Right atrium auricular region (tissue), 2 donors: ENCODE measurements around the gene HOATZ. TPM values are rescaled to one million over a fixed set of nuclear protein-coding genes. Genes with fewer than 3 reads are reported as not detected.

Experiments
- DNase-seq: peaks from one replicate; pipeline ENCODE4 v3.0.0-alpha.2; 2019; ENCODE audit warnings: low spot score
- H3K27ac ChIP-seq, 2 donors: fragments of 200-600 bp; sonication (generic); 1 replicate in 1 of 2; 2 replicates in 1 of 2; pipeline ENCODE4 v1.5.1; 2016 to 2019
- H3K27me3 ChIP-seq, 2 donors: fragments of 200-600 bp; sonication (generic); one replicate each; pipeline versions ENCODE4 v1.5.1 to v1.6.0; 2017 to 2019
- H3K36me3 ChIP-seq: fragments of 200-600 bp; sonication (generic); one replicate; pipeline ENCODE4 v1.5.1; 2016
- H3K4me1 ChIP-seq, 2 donors: fragments of 200-600 bp; sonication (generic); one replicate each; pipeline versions ENCODE4 v1.5.1 to v1.6.0; 2017 to 2019
- H3K4me3 ChIP-seq, 2 donors: fragments of 200-600 bp; sonication (generic); 1 replicate in 1 of 2; 2 replicates in 1 of 2; pipeline ENCODE4 v1.5.1; 2017 to 2019; ENCODE audit warnings: mild to moderate bottlenecking in 1 of 2, moderate library complexity in 1 of 2
- H3K9me3 ChIP-seq, 2 donors: fragments of 200-600 bp; sonication (generic); one replicate each; pipeline ENCODE4 v1.5.1; 2019
- CTCF ChIP-seq, 2 donors: fragments of 200-600 bp; sonication (generic); IDR thresholded peaks; one replicate each; pipeline ENCODE4 v1.5.1; 2019; ENCODE audit warnings: antibody characterized with exemption in 2 of 2
- total RNA-seq, 2 donors: library from RNA; depleted of rRNA; stranded (reverse); fragments of >200 nt; gene quantifications; one replicate each; pipeline ENCODE4 v1.1.0, GENCODE V29; 2016

HOATZ gene
- total RNA-seq, 2 donors from 2014 or later: not detected

- peak; percentile 87 for DNase-seq
- Histone ChIP-seq H3K9me3 (no peaks in the 10 kb centered on the region), H3K36me3 (no peaks in the 10 kb centered on the region), H3K4me1 (no peaks in the 10 kb centered on the region), H3K27ac (no peak overlapping the region), H3K4me3 (no peak overlapping the region), H3K27me3 (no peaks in the 10 kb centered on the region)
- TF ChIP-seq CTCF (IDR thresholded peaks at IDR 0.05): peak; percentile 79 to 90
Observed at GRCh38 chr11:111565114-111565720, 50.6 kb downstream of the HOATZ start.

DNA sequence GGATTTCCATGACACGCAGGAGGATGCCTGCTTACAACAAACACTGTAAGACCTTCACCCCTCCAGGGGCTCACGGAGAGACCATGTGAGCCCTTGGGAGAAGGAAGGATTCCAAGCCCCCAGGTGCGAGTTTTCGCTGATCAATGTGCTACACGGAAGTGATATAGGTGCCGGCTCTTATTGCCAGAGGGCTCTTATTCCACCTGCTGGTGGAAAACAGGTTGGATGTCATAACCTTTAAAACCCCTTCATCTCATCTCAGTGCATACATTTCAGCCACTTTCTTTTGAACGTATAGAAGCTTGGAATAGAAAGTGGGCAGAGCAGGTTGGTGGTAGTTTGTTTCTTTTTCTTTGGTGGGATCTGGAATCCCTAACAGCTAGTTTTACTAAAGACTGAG is 51.7 kb downstream of the HOATZ start:
- no peak for TF ChIP-seq CTCF (IDR thresholded peaks at IDR 0.05)
- H3K27ac ChIP-seq: no peak overlapping the region
- H3K9me3 ChIP-seq: no peaks in the 10 kb centered on the region
- H3K4me3 ChIP-seq: no peak overlapping the region
- no peak for DNase-seq
- no peaks in the 10 kb centered on the region for H3K36me3 ChIP-seq
- H3K27me3 ChIP-seq: no peaks in the 10 kb centered on the region
- H3K4me1 ChIP-seq: no peaks in the 10 kb centered on the region

DNA sequence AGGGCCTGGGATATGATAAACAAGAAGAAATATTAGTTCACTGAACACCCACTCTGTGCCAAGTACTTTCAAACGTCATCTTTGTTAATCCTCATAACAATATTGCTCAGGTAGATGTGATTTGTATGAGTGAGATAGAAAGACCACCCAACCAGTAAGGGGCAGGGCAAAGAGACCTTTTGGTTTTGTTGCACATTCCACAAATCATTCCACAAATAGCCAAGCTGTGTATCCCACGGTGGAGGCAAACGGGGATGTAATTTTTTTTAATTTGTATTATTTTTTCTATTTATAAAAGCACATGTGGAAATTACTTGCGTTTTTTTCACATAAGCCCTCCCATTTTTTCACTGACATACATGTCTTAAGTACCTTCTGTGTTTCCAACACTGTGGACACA is 54.9 kb downstream of the HOATZ start:
- Histone ChIP-seq H3K27ac (no peak overlapping the region), H3K9me3 (no peaks in the 10 kb centered on the region), H3K36me3 (no peaks in the 10 kb centered on the region), H3K27me3 (no peaks in the 10 kb centered on the region), H3K4me1 (peaks cover 0 to 23% of the 10 kb centered on the region in 2 donors), H3K4me3 (no peak overlapping the region)
- TF ChIP-seq CTCF (IDR thresholded peaks at IDR 0.05): no peak
- DNase-seq: no peak

- H3K9me3 ChIP-seq: no peaks in the 10 kb centered on the region
- TF ChIP-seq CTCF (IDR thresholded peaks at IDR 0.05): no peak
- H3K4me3 ChIP-seq: no peak overlapping the region
- H3K27ac ChIP-seq: no peak overlapping the region
- H3K36me3 ChIP-seq: no peaks in the 10 kb centered on the region
- no peaks in the 10 kb centered on the region for H3K27me3 ChIP-seq
- H3K4me1 ChIP-seq: peaks cover 0 to 34% of the 10 kb centered on the region in 2 donors
- no peak for DNase-seq
Observed at GRCh38 chr11:111570796-111571195, 56.2 kb downstream of the HOATZ start.

- no peak for TF ChIP-seq CTCF (IDR thresholded peaks at IDR 0.05)
- H3K4me3 ChIP-seq: no peak overlapping the region
- H3K27me3 ChIP-seq: no peaks in the 10 kb centered on the region
- H3K9me3 ChIP-seq: no peaks in the 10 kb centered on the region
- H3K27ac ChIP-seq: no peak overlapping the region
- H3K36me3 ChIP-seq: no peaks in the 10 kb centered on the region
- H3K4me1 ChIP-seq: peaks cover 0 to 34% of the 10 kb centered on the region in 2 donors
- no peak for DNase-seq
Observed at GRCh38 chr11:111571829-111572501, 57.4 kb downstream of the HOATZ start.
